ENCODE data around the gene LY6G6F. TPM values are rescaled to one million over a fixed set of nuclear protein-coding genes. Genes with fewer than 3 reads are reported as not detected.

Gene LY6G6F
- total RNA-seq, 4 donors from 2014 or later, result not detected

DNA sequence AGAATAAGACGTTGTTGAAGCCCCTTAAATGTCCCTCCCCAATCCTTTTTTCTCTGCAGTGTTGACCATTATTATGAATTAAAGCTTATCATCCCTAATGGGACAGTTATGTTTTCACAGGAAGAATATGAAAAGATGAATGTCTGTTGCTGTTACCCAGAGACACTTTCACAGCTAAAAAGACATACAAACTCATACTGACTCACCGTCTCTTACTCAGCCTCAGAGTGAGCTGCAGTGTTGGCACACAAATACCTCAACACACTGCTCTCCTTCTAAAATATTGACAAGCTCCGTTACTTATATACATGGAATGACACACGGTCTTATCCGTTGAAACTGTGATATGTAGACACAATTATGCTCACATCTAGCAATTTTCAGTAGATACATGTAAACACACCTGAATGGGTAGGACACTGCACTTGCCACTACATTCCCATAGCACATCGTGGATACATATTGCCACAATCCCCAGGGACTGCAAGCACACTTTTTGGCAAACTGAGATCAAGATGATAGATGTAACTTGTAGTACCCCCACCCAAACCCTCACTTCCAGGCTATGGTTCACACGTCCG, 46.2 kb downstream of the LY6G6F start:
- H3K36me3 ChIP-seq, result no peaks in the 10 kb centered on the region
- DNase-seq (no peak), ATAC-seq (no peak)
- no peaks in the 10 kb centered on the region for H3K9me3 ChIP-seq
- no peak overlapping the region for H3K27ac ChIP-seq
- in situ Hi-C loops (cut with MboI; ENCODE audit: low sequenced_read_pairs in 4 of 4) (no loop called here), intact Hi-C loops (cut with DNase I; ENCODE audit: low total_unique reads) (no loop called here)
- no peak for TF ChIP-seq POLR2A (IDR thresholded peaks at IDR 0.05)
- TF ChIP-seq, protein P1, sequence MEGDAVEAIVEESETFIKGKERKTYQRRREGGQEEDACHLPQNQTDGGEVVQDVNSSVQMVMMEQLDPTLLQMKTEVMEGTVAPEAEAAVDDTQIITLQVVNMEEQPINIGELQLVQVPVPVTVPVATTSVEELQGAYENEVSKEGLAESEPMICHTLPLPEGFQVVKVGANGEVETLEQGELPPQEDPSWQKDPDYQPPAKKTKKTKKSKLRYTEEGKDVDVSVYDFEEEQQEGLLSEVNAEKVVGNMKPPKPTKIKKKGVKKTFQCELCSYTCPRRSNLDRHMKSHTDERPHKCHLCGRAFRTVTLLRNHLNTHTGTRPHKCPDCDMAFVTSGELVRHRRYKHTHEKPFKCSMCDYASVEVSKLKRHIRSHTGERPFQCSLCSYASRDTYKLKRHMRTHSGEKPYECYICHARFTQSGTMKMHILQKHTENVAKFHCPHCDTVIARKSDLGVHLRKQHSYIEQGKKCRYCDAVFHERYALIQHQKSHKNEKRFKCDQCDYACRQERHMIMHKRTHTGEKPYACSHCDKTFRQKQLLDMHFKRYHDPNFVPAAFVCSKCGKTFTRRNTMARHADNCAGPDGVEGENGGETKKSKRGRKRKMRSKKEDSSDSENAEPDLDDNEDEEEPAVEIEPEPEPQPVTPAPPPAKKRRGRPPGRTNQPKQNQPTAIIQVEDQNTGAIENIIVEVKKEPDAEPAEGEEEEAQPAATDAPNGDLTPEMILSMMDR (IDR thresholded peaks at IDR 0.05 in 4 of 5, conservative IDR thresholded peaks at IDR 0.05 in 1 of 5), result no peak
- no peaks in the 10 kb centered on the region for H3K27me3 ChIP-seq
- no peaks in the 10 kb centered on the region for H3K4me1 ChIP-seq
- no peak overlapping the region for H3K4me3 ChIP-seq

DNA sequence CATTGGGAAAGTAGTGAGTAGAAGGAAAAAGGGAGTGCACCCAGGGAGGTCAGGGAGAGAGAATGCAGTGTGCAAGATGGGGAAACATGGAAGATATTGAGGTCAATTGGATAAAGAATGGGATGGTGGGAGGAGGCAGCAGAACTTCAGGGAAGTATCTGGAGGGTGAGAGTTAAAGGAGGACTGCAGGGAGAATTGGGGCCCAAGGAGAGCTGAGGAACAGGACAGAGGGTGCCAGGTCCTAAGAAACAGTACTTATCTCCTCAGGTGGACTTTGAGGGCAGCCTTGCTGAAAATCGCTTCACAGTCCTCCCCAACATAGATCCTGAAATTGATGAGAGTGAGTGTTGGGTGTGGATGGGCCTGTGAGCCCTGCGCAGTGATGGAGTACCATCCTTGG, 51.6 kb downstream of the LY6G6F start:
- in situ Hi-C loops (cut with MboI; ENCODE audit: low sequenced_read_pairs in 4 of 4), result no loop called here
- Histone ChIP-seq H3K4me1 (no peaks in the 10 kb centered on the region), H3K27ac (no peak overlapping the region), H3K9me3 (no peaks in the 10 kb centered on the region), H3K27me3 (no peaks in the 10 kb centered on the region), H3K36me3 (no peaks in the 10 kb centered on the region), H3K4me3 (no peak overlapping the region)
- ATAC-seq (no peak), DNase-seq (no peak)
- TF ChIP-seq, protein P1 (IDR thresholded peaks at IDR 0.05 in 4 of 5, conservative IDR thresholded peaks at IDR 0.05 in 1 of 5), result no peak
- no peak for TF ChIP-seq POLR2A (IDR thresholded peaks at IDR 0.05)
- intact Hi-C loops (cut with DNase I; ENCODE audit: low total_unique reads), result no loop called here

Small RNA genes within 50 kb of the gene (microRNA-seq; reads per million reads assigned to microRNA genes)
- gene MIR4646 (ENCODE audit: borderline replicate concordance in 2 of 2), result 1.2 to 1.7 reads per million in 2 donors

Other genes starting within 250 kb of the LY6G6F start
- 1 to 10 TPM in 1 of 4 donors, under 1 TPM in 3; 0.20 to 1.2 (median 0.50) TPM for gene MICB, start 208.7 kb upstream of the LY6G6F start, total RNA-seq
- not detected for gene MCCD1, start 177.9 kb upstream of the LY6G6F start, total RNA-seq
- gene DDX39B, start 164.9 kb upstream of the LY6G6F start, total RNA-seq, result 100 to 1,000 TPM; 107 to 198 (median 144) TPM
- 1 to 10 TPM in 2 of 4 donors, under 1 TPM in 2; 0.46 to 1.8 (median 1.1) TPM for gene ATP6V1G2, start 160.3 kb upstream of the LY6G6F start, total RNA-seq
- 10 to 100 TPM; 17.6 to 21.7 (median 20.3) TPM for gene NFKBIL1, start 159.3 kb upstream of the LY6G6F start, total RNA-seq
- not detected for gene LTA, start 134.6 kb upstream of the LY6G6F start, total RNA-seq
- under 1 TPM in 2 of 4 donors, not detected in 2; 0.23 to 0.87 TPM for gene TNF, start 131.3 kb upstream of the LY6G6F start, total RNA-seq
- not detected for gene LTB, start 124.4 kb upstream of the LY6G6F start, total RNA-seq
- 10 to 100 TPM in 1 of 4 donors, 1 to 10 TPM in 2, not detected in 1; 1.6 to 22.3 (median 4.1) TPM for gene LST1, start 120.6 kb upstream of the LY6G6F start, total RNA-seq
- gene NCR3, start 113.9 kb upstream of the LY6G6F start, total RNA-seq, result not detected
- 10 to 100 TPM in 1 of 4 donors, 1 to 10 TPM in 3; 4.3 to 11.0 (median 4.8) TPM for gene AIF1, start 91.6 kb upstream of the LY6G6F start, total RNA-seq
- 10 to 100 TPM; 38.9 to 67.7 (median 52.0) TPM for gene PRRC2A, start 86.2 kb upstream of the LY6G6F start, total RNA-seq
- gene BAG6, start 54.2 kb upstream of the LY6G6F start, total RNA-seq, result 100 to 1,000 TPM; 305 to 509 (median 459) TPM
- gene APOM, start 51.0 kb upstream of the LY6G6F start, total RNA-seq, result 1 to 10 TPM; 1.8 to 7.9 (median 2.4) TPM
- gene C6orf47, start 46.1 kb upstream of the LY6G6F start, total RNA-seq, result 10 to 100 TPM; 22.2 to 34.9 (median 26.8) TPM
- 10 to 100 TPM; 17.3 to 29.8 (median 24.5) TPM for gene GPANK1, start 41.9 kb upstream of the LY6G6F start, total RNA-seq
- gene CSNK2B, start 40.8 kb upstream of the LY6G6F start, total RNA-seq, result 100 to 1,000 TPM; 185 to 251 (median 226) TPM
- 1 to 10 TPM in 1 of 4 donors, under 1 TPM in 2, not detected in 1; 0.19 to 2.7 (median 0.60) TPM for gene LY6G5B, start 36.9 kb upstream of the LY6G6F start, total RNA-seq
- gene LY6G5C, start 25.8 kb upstream of the LY6G6F start, total RNA-seq, result 1 to 10 TPM in 2 of 4 donors, not detected in 2; 1.3 to 3.2 TPM
- gene ABHD16A, start 3.5 kb upstream of the LY6G6F start, total RNA-seq, result 10 to 100 TPM; 39.2 to 82.9 (median 57.5) TPM
- gene LY6G6D, start 8.5 kb downstream of the LY6G6F start, total RNA-seq, result not detected
- gene LY6G6C, start 14.9 kb downstream of the LY6G6F start, total RNA-seq, result not detected
- gene MPIG6B, start 16.5 kb downstream of the LY6G6F start, total RNA-seq, result not detected
- 10 to 100 TPM; 10.6 to 24.2 (median 15.4) TPM for gene DDAH2, start 22.4 kb downstream of the LY6G6F start, total RNA-seq
- gene CLIC1, start 29.7 kb downstream of the LY6G6F start, total RNA-seq, result 10 to 100 TPM; 20.9 to 41.3 (median 26.3) TPM
- gene MSH5, start 33.1 kb downstream of the LY6G6F start, total RNA-seq, result 1 to 10 TPM in 3 of 4 donors, under 1 TPM in 1; 0.35 to 7.8 (median 1.6) TPM
- gene SAPCD1, start 55.8 kb downstream of the LY6G6F start, total RNA-seq, result not detected
- 1 to 10 TPM; 2.0 to 7.8 (median 4.7) TPM for gene VWA7, start 70.5 kb downstream of the LY6G6F start, total RNA-seq
- gene VARS1, start 88.9 kb downstream of the LY6G6F start, total RNA-seq, result 100 to 1,000 TPM in 1 of 4 donors, 10 to 100 TPM in 3; 39.2 to 102 (median 67.4) TPM
- 10 to 100 TPM; 25.1 to 43.7 (median 32.9) TPM for gene LSM2, start 100.1 kb downstream of the LY6G6F start, total RNA-seq
- gene HSPA1L, start 108.4 kb downstream of the LY6G6F start, total RNA-seq, result 1 to 10 TPM; 1.1 to 7.1 (median 3.5) TPM
- 100 to 1,000 TPM in 2 of 4 donors, 10 to 100 TPM in 2; 85.8 to 205 (median 111) TPM for gene HSPA1A, start 108.7 kb downstream of the LY6G6F start, total RNA-seq
- 100 to 1,000 TPM in 2 of 4 donors, 10 to 100 TPM in 2; 71.5 to 178 (median 112) TPM for gene HSPA1B, start 120.9 kb downstream of the LY6G6F start, total RNA-seq
- gene NEU1, start 156.0 kb downstream of the LY6G6F start, total RNA-seq, result 10 to 100 TPM; 20.8 to 42.7 (median 38.1) TPM
- 1 to 10 TPM in 1 of 4 donors, not detected in 3; 1.6 TPM for gene SLC44A4, start 172.1 kb downstream of the LY6G6F start, total RNA-seq
- gene EHMT2, start 190.8 kb downstream of the LY6G6F start, total RNA-seq, result 10 to 100 TPM in 3 of 4 donors, 1 to 10 TPM in 1; 8.4 to 17.5 (median 13.0) TPM
- gene ZBTB12, start 195.2 kb downstream of the LY6G6F start, total RNA-seq, result under 1 TPM in 1 of 4 donors, not detected in 3; 0.26 TPM
- 1 to 10 TPM; 2.7 to 4.9 (median 3.6) TPM for gene C2, start 220.9 kb downstream of the LY6G6F start, total RNA-seq
- gene CFB, start 239.2 kb downstream of the LY6G6F start, total RNA-seq, result 10 to 100 TPM in 1 of 4 donors, 1 to 10 TPM in 3; 1.0 to 13.8 (median 6.1) TPM

Measured in gastrocnemius medialis (tissue), 4 donors.